Testis (tissue), 3 donors: ENCODE measurements around the gene CRACDL. TPM values are rescaled to one million over a fixed set of nuclear protein-coding genes. Genes with fewer than 3 reads are reported as not detected.
A peak's percentile ranks its signal among the peaks of the same experiment; 100 is the strongest.

ENCODE experiments used
- DNase-seq: peaks from one replicate; pipeline ENCODE4 v3.0.0-alpha.2; 2019
- H3K27ac ChIP-seq, 2 donors: fragments of 200-600 bp; sonication (generic); one replicate each; pipeline ENCODE4 v1.5.1; 2019
- H3K27me3 ChIP-seq: fragments of 200-600 bp; sonication (generic); one replicate; pipeline ENCODE4 v1.5.1; 2019
- H3K36me3 ChIP-seq: fragments of 200-600 bp; sonication (generic); one replicate; pipeline ENCODE4 v1.5.1; 2017; ENCODE audit warnings: low read depth; ENCODE audit errors: missing control alignments
- H3K4me1 ChIP-seq: fragments of 200-600 bp; sonication (generic); one replicate; pipeline ENCODE4 v1.5.1; 2019
- H3K4me3 ChIP-seq, 2 donors: fragments of 200-600 bp; sonication (generic); one replicate each; pipeline ENCODE4 v1.5.1; 2017 to 2019
- H3K9me3 ChIP-seq: fragments of 200-600 bp; sonication (generic); one replicate; pipeline ENCODE4 v1.5.1; 2017
- POLR2A ChIP-seq: fragments of 450-650 bp; IDR thresholded peaks from one replicate; pipeline ENCODE4 v1.6.1; 2017; ENCODE audit warnings: antibody characterized with exemption, mild to moderate bottlenecking, moderate library complexity
- WGBS, 2 donors: methylation state at CpG; one replicate each; pipeline ENCODE4 v1.1.5; 2018; 5-methylcytosine and 5-hydroxymethylcytosine counted together
- intact Hi-C: fragments of 100-400 bp; cut with DNase I; formaldehyde crosslinking; loops from one replicate; pipeline ENCODE4 v1.15.1; 2023; ENCODE audit warnings: low total_unique reads
- polyA plus RNA-seq: library from polyadenylated mRNA; stranded (reverse); fragments of 350-450 nt; fragmentation: Illumina TruSeq; extraction: RNeasy Lipid Tissue Mini Kit (QIAGEN cat#74804); gene quantifications from one replicate; pipeline ENCODE4 v1.2.3, GENCODE V29; 2014; ENCODE audit warnings: low read depth, low replicate concordance; ENCODE audit not compliant: insufficient read depth
- total RNA-seq, 2 donors: library from RNA; depleted of rRNA; stranded (reverse); fragments of >200 nt; gene quantifications; one replicate each; pipeline ENCODE4 v1.2.3, GENCODE V29; 2016
- TF ChIP-seq, protein P1 (sequence below), 3 experiments: fragments of 450-650 bp in 2 of 3; fragments of 200-600 bp in 1 of 3; sonication (generic) in 1 of 3; IDR thresholded peaks; one replicate each; pipeline ENCODE4 v1.5.1; 2016 to 2019; ENCODE audit warnings: antibody characterized with exemption in 3 of 3, mild to moderate bottlenecking in 2 of 3, moderate library complexity in 1 of 3

The CRACDL gene
- total and polyA plus RNA-seq, 3 donors from 2014 or later, result 8.4 to 30.4 (median 29.1) TPM

- H3K4me3 ChIP-seq, result no peak overlapping the region
- no peaks in the 10 kb centered on the region for H3K9me3 ChIP-seq
- no peaks in the 10 kb centered on the region for H3K27me3 ChIP-seq
- H3K27ac ChIP-seq, result no peak overlapping the region
- 56 to 57% methylated on average over 9 of the region's 9 CpGs for WGBS, 2 donors
- H3K4me1 ChIP-seq, result peaks cover 10% of the 10 kb centered on the region
- TF ChIP-seq, protein P1, sequence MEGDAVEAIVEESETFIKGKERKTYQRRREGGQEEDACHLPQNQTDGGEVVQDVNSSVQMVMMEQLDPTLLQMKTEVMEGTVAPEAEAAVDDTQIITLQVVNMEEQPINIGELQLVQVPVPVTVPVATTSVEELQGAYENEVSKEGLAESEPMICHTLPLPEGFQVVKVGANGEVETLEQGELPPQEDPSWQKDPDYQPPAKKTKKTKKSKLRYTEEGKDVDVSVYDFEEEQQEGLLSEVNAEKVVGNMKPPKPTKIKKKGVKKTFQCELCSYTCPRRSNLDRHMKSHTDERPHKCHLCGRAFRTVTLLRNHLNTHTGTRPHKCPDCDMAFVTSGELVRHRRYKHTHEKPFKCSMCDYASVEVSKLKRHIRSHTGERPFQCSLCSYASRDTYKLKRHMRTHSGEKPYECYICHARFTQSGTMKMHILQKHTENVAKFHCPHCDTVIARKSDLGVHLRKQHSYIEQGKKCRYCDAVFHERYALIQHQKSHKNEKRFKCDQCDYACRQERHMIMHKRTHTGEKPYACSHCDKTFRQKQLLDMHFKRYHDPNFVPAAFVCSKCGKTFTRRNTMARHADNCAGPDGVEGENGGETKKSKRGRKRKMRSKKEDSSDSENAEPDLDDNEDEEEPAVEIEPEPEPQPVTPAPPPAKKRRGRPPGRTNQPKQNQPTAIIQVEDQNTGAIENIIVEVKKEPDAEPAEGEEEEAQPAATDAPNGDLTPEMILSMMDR (IDR thresholded peaks at IDR 0.05), result no peak
- no peak for TF ChIP-seq POLR2A
- intact Hi-C loops, result no loop called here
- no peak for DNase-seq
- H3K36me3 ChIP-seq, result no peaks in the 10 kb centered on the region
Observed at GRCh38 chr2:98761267-98761781, 174.7 kb downstream of the CRACDL start.

- Histone ChIP-seq H3K36me3 (no peaks in the 10 kb centered on the region), H3K27ac (no peak overlapping the region), H3K27me3 (no peaks in the 10 kb centered on the region), H3K4me3 (no peak overlapping the region), H3K4me1 (peaks cover 10% of the 10 kb centered on the region), H3K9me3 (no peaks in the 10 kb centered on the region)
- intact Hi-C loops, result no loop called here
- no peak for DNase-seq
- WGBS, 2 donors, result 54 to 68% methylated on average over 6 of the region's 6 CpGs
- no peak for TF ChIP-seq POLR2A
- TF ChIP-seq, protein P1 (IDR thresholded peaks at IDR 0.05), result no peak
Observed at GRCh38 chr2:98759827-98760625, 176.0 kb downstream of the CRACDL start.

DNA sequence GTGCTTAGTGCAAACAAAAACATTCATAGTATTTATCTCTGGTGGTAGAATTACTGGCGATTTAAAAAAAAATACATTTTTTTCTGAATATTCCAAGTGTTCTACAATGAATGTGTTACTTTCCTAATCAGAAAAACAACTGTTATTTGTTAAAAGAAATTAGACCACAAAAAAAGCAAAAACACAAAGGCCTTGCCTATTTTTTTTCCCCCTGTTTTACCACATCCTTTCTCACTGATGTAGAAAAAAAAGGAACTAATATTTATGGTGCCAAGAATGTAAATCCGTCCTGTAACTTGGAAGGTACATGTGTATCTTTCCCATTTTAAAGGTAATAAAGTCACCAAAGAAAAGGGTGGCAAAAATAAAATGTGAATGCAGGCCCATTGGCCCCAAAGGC is 176.7 kb downstream of the CRACDL start:
- no peak for DNase-seq
- H3K27ac ChIP-seq, result no peak overlapping the region
- H3K4me3 ChIP-seq, result no peak overlapping the region
- no peaks in the 10 kb centered on the region for H3K36me3 ChIP-seq
- no peaks in the 10 kb centered on the region for H3K9me3 ChIP-seq
- WGBS, 2 donors, result 60 to 64% methylated on average over 2 of the region's 2 CpGs
- intact Hi-C loops, result no loop called here
- TF ChIP-seq POLR2A, result no peak
- TF ChIP-seq, protein P1 (IDR thresholded peaks at IDR 0.05), result no peak
- H3K27me3 ChIP-seq, result no peaks in the 10 kb centered on the region
- H3K4me1 ChIP-seq, result peaks cover 10% of the 10 kb centered on the region

DNA sequence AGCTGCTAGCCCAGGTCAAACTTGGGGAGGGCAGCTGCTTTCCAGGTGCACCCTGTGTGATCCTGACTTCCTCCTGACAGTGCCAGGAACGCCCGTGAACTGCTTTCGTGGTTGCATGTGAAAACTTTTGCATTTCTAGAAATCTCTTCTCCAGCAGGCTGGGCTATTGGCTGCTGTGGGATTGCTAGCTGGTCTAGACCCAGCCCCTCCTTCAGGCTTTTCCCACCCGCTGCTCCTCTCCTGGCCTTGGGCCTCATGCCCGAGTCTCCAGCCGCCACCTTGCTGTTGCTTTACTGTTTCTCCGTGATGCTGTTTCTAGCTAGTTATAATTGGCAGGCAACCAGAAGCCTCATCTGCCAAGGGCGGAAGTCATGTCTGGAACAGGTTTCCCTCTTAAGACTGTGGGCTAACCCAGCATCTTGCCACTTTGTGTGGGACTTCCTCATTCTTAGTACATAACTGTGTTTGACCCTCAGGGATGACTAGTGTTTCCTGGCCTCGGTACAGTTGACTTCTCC is 178.1 kb downstream of the CRACDL start:
- WGBS, 2 donors, result 25 to 37% methylated on average over 9 of the region's 9 CpGs
- H3K36me3 ChIP-seq, result no peaks in the 10 kb centered on the region
- H3K27ac ChIP-seq, result no peak overlapping the region
- peaks cover 10% of the 10 kb centered on the region for H3K4me1 ChIP-seq
- H3K27me3 ChIP-seq, result no peaks in the 10 kb centered on the region
- intact Hi-C loops, result no loop called here
- no peaks in the 10 kb centered on the region for H3K9me3 ChIP-seq
- H3K4me3 ChIP-seq, result no peak overlapping the region
- TF ChIP-seq, protein P1 (IDR thresholded peaks at IDR 0.05), result no peak
- no peak for TF ChIP-seq POLR2A
- peak; percentile 60 for DNase-seq
